ENCODE results near the gene TCP11L2. TPM values are rescaled to one million over a fixed set of nuclear protein-coding genes. Genes with fewer than 3 reads are reported as not detected.

TCP11L2 gene
- total RNA-seq, 1 donor from 2014 or later: 14.0 TPM

GRCh38 chr12:106276032-106276740, 26.3 kb upstream of the TCP11L2 start:
- TF ChIP-seq, protein P1, sequence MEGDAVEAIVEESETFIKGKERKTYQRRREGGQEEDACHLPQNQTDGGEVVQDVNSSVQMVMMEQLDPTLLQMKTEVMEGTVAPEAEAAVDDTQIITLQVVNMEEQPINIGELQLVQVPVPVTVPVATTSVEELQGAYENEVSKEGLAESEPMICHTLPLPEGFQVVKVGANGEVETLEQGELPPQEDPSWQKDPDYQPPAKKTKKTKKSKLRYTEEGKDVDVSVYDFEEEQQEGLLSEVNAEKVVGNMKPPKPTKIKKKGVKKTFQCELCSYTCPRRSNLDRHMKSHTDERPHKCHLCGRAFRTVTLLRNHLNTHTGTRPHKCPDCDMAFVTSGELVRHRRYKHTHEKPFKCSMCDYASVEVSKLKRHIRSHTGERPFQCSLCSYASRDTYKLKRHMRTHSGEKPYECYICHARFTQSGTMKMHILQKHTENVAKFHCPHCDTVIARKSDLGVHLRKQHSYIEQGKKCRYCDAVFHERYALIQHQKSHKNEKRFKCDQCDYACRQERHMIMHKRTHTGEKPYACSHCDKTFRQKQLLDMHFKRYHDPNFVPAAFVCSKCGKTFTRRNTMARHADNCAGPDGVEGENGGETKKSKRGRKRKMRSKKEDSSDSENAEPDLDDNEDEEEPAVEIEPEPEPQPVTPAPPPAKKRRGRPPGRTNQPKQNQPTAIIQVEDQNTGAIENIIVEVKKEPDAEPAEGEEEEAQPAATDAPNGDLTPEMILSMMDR (IDR thresholded peaks at IDR 0.05; ENCODE audit: unreplicated experiment): no peak
- Mint-ChIP-seq H3K9me3 (ENCODE audit: unreplicated experiment) (no peaks in the 10 kb centered on the region), H3K27me3 (ENCODE audit: unreplicated experiment) (peaks cover 3% of the 10 kb centered on the region), H3K4me3 (ENCODE audit: unreplicated experiment) (no peak overlapping the region), H3K36me3 (ENCODE audit: low read depth, unreplicated experiment) (no peaks in the 10 kb centered on the region), H3K27ac (ENCODE audit: unreplicated experiment) (no peak overlapping the region), H3K4me1 (ENCODE audit: unreplicated experiment) (peaks cover 4% of the 10 kb centered on the region)
- no peak for DNase-seq (ENCODE audit: low spot score)

DNA sequence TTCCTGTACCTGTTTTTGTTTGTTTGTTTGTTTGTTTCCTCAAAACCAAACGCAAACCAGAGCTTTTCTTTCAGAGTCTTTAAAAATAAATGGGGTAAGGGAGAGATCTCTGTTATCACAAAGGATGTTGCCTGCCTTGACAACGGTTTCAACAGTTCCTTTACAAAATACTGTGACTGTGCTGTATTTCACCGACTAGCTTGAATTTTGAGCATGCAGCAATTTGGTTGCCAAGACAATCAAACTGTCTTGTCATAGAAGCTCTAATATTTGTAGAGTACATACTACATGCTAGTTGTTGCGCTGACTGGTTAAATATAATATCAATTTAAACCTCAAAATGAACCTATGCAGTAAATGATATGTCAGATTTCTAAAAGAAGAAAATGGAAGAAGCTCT, 22.4 kb upstream of the TCP11L2 start:
- H3K9me3 Mint-ChIP-seq (ENCODE audit: unreplicated experiment): no peaks in the 10 kb centered on the region
- H3K4me1 Mint-ChIP-seq (ENCODE audit: unreplicated experiment): peaks cover 5% of the 10 kb centered on the region

DNA sequence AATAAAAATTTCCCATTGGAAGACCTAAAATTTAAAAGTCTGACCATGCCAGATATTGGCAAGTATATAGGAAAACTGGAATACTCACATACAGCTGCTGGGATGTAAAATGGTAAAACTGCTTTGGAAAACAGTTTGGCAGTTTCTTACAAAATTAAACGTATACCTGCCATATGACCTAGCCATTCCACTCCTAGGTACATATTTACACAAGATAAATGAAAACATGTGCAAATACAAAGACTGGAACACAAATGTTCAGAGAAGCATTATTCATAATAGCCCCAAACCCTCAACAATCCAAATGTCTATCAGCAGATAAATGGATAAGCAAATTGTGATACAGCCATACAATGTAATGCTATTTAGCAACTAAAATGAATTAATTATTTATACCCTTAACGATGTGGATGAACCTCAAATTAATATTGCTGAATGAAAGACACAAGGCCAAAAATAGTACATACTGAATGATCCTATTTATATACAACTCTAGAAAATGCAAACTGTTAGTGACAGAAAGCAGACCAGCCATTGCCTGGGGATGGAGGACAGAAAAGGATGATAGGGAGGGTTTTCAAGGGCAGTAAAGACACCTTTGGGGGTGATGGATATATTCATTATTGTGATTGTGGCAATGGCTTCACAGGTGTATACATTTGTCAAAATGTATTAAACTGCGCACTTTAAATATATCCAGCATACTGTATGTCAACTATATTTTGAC, 21.3 kb upstream of the TCP11L2 start:
- H3K27ac Mint-ChIP-seq (ENCODE audit: unreplicated experiment): no peak overlapping the region
- no peaks in the 10 kb centered on the region for H3K9me3 Mint-ChIP-seq (ENCODE audit: unreplicated experiment)
- no peaks in the 10 kb centered on the region for H3K36me3 Mint-ChIP-seq (ENCODE audit: low read depth, unreplicated experiment)
- H3K4me1 Mint-ChIP-seq (ENCODE audit: unreplicated experiment): peaks cover 5% of the 10 kb centered on the region
- TF ChIP-seq, protein P1 (IDR thresholded peaks at IDR 0.05; ENCODE audit: unreplicated experiment): no peak
- no peak for DNase-seq (ENCODE audit: low spot score)
- H3K27me3 Mint-ChIP-seq (ENCODE audit: unreplicated experiment): no peaks in the 10 kb centered on the region
- no peak overlapping the region for H3K4me3 Mint-ChIP-seq (ENCODE audit: unreplicated experiment)

More for the DNA sequence above, 22.4 kb upstream of the TCP11L2 start:
- TF ChIP-seq, protein P1 (IDR thresholded peaks at IDR 0.05; ENCODE audit: unreplicated experiment): no peak
- no peaks in the 10 kb centered on the region for H3K36me3 Mint-ChIP-seq (ENCODE audit: low read depth, unreplicated experiment)
- no peak for DNase-seq (ENCODE audit: low spot score)
- no peak overlapping the region for H3K27ac Mint-ChIP-seq (ENCODE audit: unreplicated experiment)
- H3K4me3 Mint-ChIP-seq (ENCODE audit: unreplicated experiment): no peak overlapping the region
- no peaks in the 10 kb centered on the region for H3K27me3 Mint-ChIP-seq (ENCODE audit: unreplicated experiment)

GRCh38 chr12:106281804-106282203, 20.7 kb upstream of the TCP11L2 start:
- Mint-ChIP-seq H3K9me3 (ENCODE audit: unreplicated experiment) (no peaks in the 10 kb centered on the region), H3K27me3 (ENCODE audit: unreplicated experiment) (no peaks in the 10 kb centered on the region), H3K4me3 (ENCODE audit: unreplicated experiment) (no peak overlapping the region), H3K27ac (ENCODE audit: unreplicated experiment) (no peak overlapping the region), H3K4me1 (ENCODE audit: unreplicated experiment) (peaks cover 5% of the 10 kb centered on the region), H3K36me3 (ENCODE audit: low read depth, unreplicated experiment) (no peaks in the 10 kb centered on the region)
- TF ChIP-seq, protein P1 (IDR thresholded peaks at IDR 0.05; ENCODE audit: unreplicated experiment): no peak
- DNase-seq (ENCODE audit: low spot score): no peak
